Amniotic stem cell (primary cell): ENCODE data around the gene MPG.
"Not testable (repeated sequence)": the region's sequence is repeated elsewhere in the genome, so short reads cannot be mapped to it uniquely, and the experiment has no call there.

Source experiments
- DNase-seq: peaks from one replicate; lab custom pipeline; 2025; lab: John Stamatoyannopoulos, UW

Gene MPG

GRCh38 chr16:112153-112840 lies 34.3 kb downstream of the MPG start:
- DNase-seq = no peak

GRCh38 chr16:114327-114726 lies 36.3 kb downstream of the MPG start:
- no peak for DNase-seq

- no peak for DNase-seq
These were observed 38.0 kb downstream of the MPG start for GRCh38 chr16:116015-116414.

- DNase-seq = no peak
These were observed 39.6 kb downstream of the MPG start for GRCh38 chr16:117379-118365.

- no peak for DNase-seq
These were observed 40.8 kb downstream of the MPG start for GRCh38 chr16:118857-119256.

- DNase-seq = no peak
These were observed 41.3 kb downstream of the MPG start for GRCh38 chr16:119295-119694.

GRCh38 chr16:119835-120491 lies 41.9 kb downstream of the MPG start:
- no peak for DNase-seq

- DNase-seq = no peak
These were observed 42.7 kb downstream of the MPG start for GRCh38 chr16:120756-121155.

- DNase-seq = no peak
These were observed 44.3 kb downstream of the MPG start for GRCh38 chr16:122361-122760.

- not testable (repeated sequence) for DNase-seq
These were observed 45.7 kb downstream of the MPG start for GRCh38 chr16:123558-124350.

- DNase-seq = no peak
These were observed 47.0 kb downstream of the MPG start for GRCh38 chr16:125011-125410.

GRCh38 chr16:129075-129474 lies 51.0 kb downstream of the MPG start:
- no peak for DNase-seq

- DNase-seq = no peak
These were observed 52.6 kb downstream of the MPG start for GRCh38 chr16:130533-131173.

- no peak for DNase-seq
These were observed 54.1 kb downstream of the MPG start for GRCh38 chr16:132120-132519.

GRCh38 chr16:133716-134115 lies 55.7 kb downstream of the MPG start:
- DNase-seq = no peak
